ENCODE results near the gene THSD7B.
"Not testable (repeated sequence)": the region's sequence is repeated elsewhere in the genome, so short reads cannot be mapped to it uniquely, and the experiment has no call there.

Gene THSD7B

GRCh38 chr2:136765256-136766072 is at the start of gene THSD7B:
THSD7B (plus strand) TSS chr2:136765545; CDS start chr2:136882179, 116,634 bp downstream.
- DNase-seq (ENCODE audit: low read depth in 2 of 2): no peak

GRCh38 chr2:136718273-136718672 is 47.1 kb upstream of the THSD7B start:
- DNase-seq (ENCODE audit: low read depth in 2 of 2): no peak

- DNase-seq (ENCODE audit: low read depth in 2 of 2): no peak
Measured at GRCh38 chr2:136727973-136728699, 37.2 kb upstream of the THSD7B start.

GRCh38 chr2:136736236-136736635 is 29.1 kb upstream of the THSD7B start:
- DNase-seq (ENCODE audit: low read depth in 2 of 2): no peak

- DNase-seq (ENCODE audit: low read depth in 2 of 2): no peak
Measured at GRCh38 chr2:136738044-136738443, 27.3 kb upstream of the THSD7B start.

GRCh38 chr2:136741471-136741870 is 23.9 kb upstream of the THSD7B start:
- DNase-seq (ENCODE audit: low read depth in 2 of 2): no peak

GRCh38 chr2:136750065-136750464 is 15.3 kb upstream of the THSD7B start:
- no peak for DNase-seq (ENCODE audit: low read depth in 2 of 2)

GRCh38 chr2:136751406-136751805 is 13.9 kb upstream of the THSD7B start:
- no peak for DNase-seq (ENCODE audit: low read depth in 2 of 2)

- DNase-seq (ENCODE audit: low read depth in 2 of 2): not testable (repeated sequence)
Measured at GRCh38 chr2:136758504-136758903, 6.8 kb upstream of the THSD7B start.

GRCh38 chr2:136764452-136765255 is 691 bp upstream of the THSD7B start:
- no peak for DNase-seq (ENCODE audit: low read depth in 2 of 2)

- no peak for DNase-seq (ENCODE audit: low read depth in 2 of 2)
Measured at GRCh38 chr2:136766073-136766404, 694 bp downstream of the THSD7B start.

- DNase-seq (ENCODE audit: low read depth in 2 of 2): no peak
Measured at GRCh38 chr2:136767030-136767429, 1.7 kb downstream of the THSD7B start.

GRCh38 chr2:136769871-136770270 is 4.5 kb downstream of the THSD7B start:
- DNase-seq (ENCODE audit: low read depth in 2 of 2): no peak

- DNase-seq (ENCODE audit: low read depth in 2 of 2): no peak
Measured at GRCh38 chr2:136770384-136770783, 5.0 kb downstream of the THSD7B start.

GRCh38 chr2:136777391-136777790 is 12.0 kb downstream of the THSD7B start:
- DNase-seq (ENCODE audit: low read depth in 2 of 2): no peak

- DNase-seq (ENCODE audit: low read depth in 2 of 2): no peak
Measured at GRCh38 chr2:136783856-136784255, 18.5 kb downstream of the THSD7B start.

- no peak for DNase-seq (ENCODE audit: low read depth in 2 of 2)
Measured at GRCh38 chr2:136785215-136785614, 19.9 kb downstream of the THSD7B start.

GRCh38 chr2:136787970-136788369 is 22.6 kb downstream of the THSD7B start:
- DNase-seq (ENCODE audit: low read depth in 2 of 2): no peak

- no peak for DNase-seq (ENCODE audit: low read depth in 2 of 2)
Measured at GRCh38 chr2:136796339-136796738, 31.0 kb downstream of the THSD7B start.

GRCh38 chr2:136798766-136799165 is 33.4 kb downstream of the THSD7B start:
- no peak for DNase-seq (ENCODE audit: low read depth in 2 of 2)

GRCh38 chr2:136801661-136802060 is 36.3 kb downstream of the THSD7B start:
- no peak for DNase-seq (ENCODE audit: low read depth in 2 of 2)

GRCh38 chr2:136809998-136810397 is 44.7 kb downstream of the THSD7B start:
- DNase-seq (ENCODE audit: low read depth in 2 of 2): no peak

Data from stimulated activated CD4-positive, alpha-beta T cell treated with anti-CD3 and anti-CD28 coated beads, Interleukin-12 subunit alpha, Interleukin-12 subunit beta, amount 100 ng/mL, for 24 hours (primary cell).